Trophoblast cell (in vitro differentiated cells and primary cell): ENCODE measurements around the gene IMPDH1.

ENCODE experiments used
- DNase-seq, 2 donors: peaks; one replicate each; pipeline ENCODE4 v3.0.0-alpha.2; 2016
- H2AFZ ChIP-seq: 2 replicates; pipeline ENCODE4 v1.6.1; 2013; ENCODE audit warnings: low read length, moderate library complexity, mild to moderate bottlenecking; ENCODE audit not compliant: insufficient read depth, poor library complexity
- H2AK5ac ChIP-seq: 2 replicates; pipeline ENCODE4 v1.6.1; 2013; ENCODE audit warnings: mild to moderate bottlenecking, low read length
- H2BK120ac ChIP-seq: 2 replicates; pipeline ENCODE4 v1.6.1; 2013; ENCODE audit warnings: low read length, mild to moderate bottlenecking, moderate library complexity; ENCODE audit not compliant: insufficient read depth, poor library complexity
- H2BK12ac ChIP-seq: 2 replicates; pipeline ENCODE4 v1.6.1; 2013; ENCODE audit warnings: mild to moderate bottlenecking, low read length, moderate library complexity
- H2BK5ac ChIP-seq: 2 replicates; pipeline ENCODE4 v1.6.1; 2013; ENCODE audit warnings: low read length, low read depth, moderate library complexity, mild to moderate bottlenecking; ENCODE audit not compliant: poor library complexity
- H3K14ac ChIP-seq: 2 replicates; pipeline ENCODE4 v1.6.1; 2013; ENCODE audit warnings: mild to moderate bottlenecking, low read length
- H3K18ac ChIP-seq: 2 replicates; pipeline ENCODE4 v1.6.1; 2013; ENCODE audit warnings: mild to moderate bottlenecking, low read length
- H3K23ac ChIP-seq: 2 replicates; pipeline ENCODE4 v1.6.1; 2013; ENCODE audit warnings: low read length
- H3K27ac ChIP-seq: 2 replicates; pipeline ENCODE4 v1.5.1; 2013; ENCODE audit warnings: low read depth, mild to moderate bottlenecking, inconsistent platforms, low read length, moderate library complexity
- H3K27me3 ChIP-seq: 2 replicates; pipeline ENCODE4 v1.6.1; 2013; ENCODE audit warnings: inconsistent platforms, mild to moderate bottlenecking, low read length, moderate library complexity; ENCODE audit not compliant: insufficient read depth
- H3K36me3 ChIP-seq, 2 experiments: 1 replicate in 1 of 2; 2 replicates in 1 of 2; pipeline ENCODE4 v1.6.1; 2013; ENCODE audit warnings: low read length in 2 of 2, mild to moderate bottlenecking in 2 of 2, moderate library complexity in 1 of 2; ENCODE audit not compliant: insufficient read depth in 2 of 2, control insufficient read depth in 1 of 2
- H3K4ac ChIP-seq: 2 replicates; pipeline ENCODE4 v1.6.1; 2013; ENCODE audit warnings: low read depth, mild to moderate bottlenecking, low read length, moderate library complexity
- H3K4me1 ChIP-seq, 2 experiments: 1 replicate in 1 of 2; 2 replicates in 1 of 2; pipeline ENCODE4 v1.6.1; 2013; ENCODE audit warnings: low read length in 2 of 2, mild to moderate bottlenecking in 2 of 2, moderate library complexity in 1 of 2; ENCODE audit not compliant: insufficient read depth in 2 of 2, control insufficient read depth in 1 of 2
- H3K4me2 ChIP-seq: 2 replicates; pipeline ENCODE4 v1.6.1; 2013; ENCODE audit warnings: inconsistent platforms, mild to moderate bottlenecking, low read length, moderate library complexity
- H3K4me3 ChIP-seq: 2 replicates; pipeline ENCODE4 v1.5.1; 2013; ENCODE audit warnings: mild to moderate bottlenecking, low read depth, low read length, inconsistent platforms
- H3K79me1 ChIP-seq: one replicate; pipeline ENCODE4 v1.6.1; 2013; ENCODE audit warnings: low read length
- H3K79me2 ChIP-seq: 2 replicates; pipeline ENCODE4 v1.6.1; 2013; ENCODE audit warnings: low read length, mild to moderate bottlenecking; ENCODE audit not compliant: control insufficient read depth, insufficient read depth, poor library complexity
- H3K9ac ChIP-seq: 2 replicates; pipeline ENCODE4 v1.6.1; 2013; ENCODE audit warnings: mild to moderate bottlenecking, low read length
- H3K9me3 ChIP-seq: 2 replicates; pipeline ENCODE4 v1.6.1; 2013; ENCODE audit warnings: low read depth, mild to moderate bottlenecking, control low read depth, inconsistent platforms, low read length; ENCODE audit not compliant: insufficient read depth
- H4K12ac ChIP-seq: 2 replicates; pipeline ENCODE4 v1.6.1; 2013; ENCODE audit warnings: low read depth, mild to moderate bottlenecking, low read length, moderate library complexity
- H4K8ac ChIP-seq: 2 replicates; pipeline ENCODE4 v1.6.1; 2013; ENCODE audit warnings: low read depth, mild to moderate bottlenecking, low read length, moderate library complexity
- H4K91ac ChIP-seq: one replicate; pipeline ENCODE4 v1.6.1; 2013; ENCODE audit warnings: low read depth, mild to moderate bottlenecking, low read length, moderate library complexity
- WGBS: extraction: QIAGEN DNeasy Blood & Tissue Kit; methylation state at CpG from one replicate; pipeline ENCODE4 v1.1.7; 2013; ENCODE audit warnings: missing lambda C conversion rate; ENCODE audit not compliant: insufficient read length, insufficient coverage; ENCODE audit errors: extremely low coverage; 5-methylcytosine and 5-hydroxymethylcytosine counted together

IMPDH1 gene

DNA sequence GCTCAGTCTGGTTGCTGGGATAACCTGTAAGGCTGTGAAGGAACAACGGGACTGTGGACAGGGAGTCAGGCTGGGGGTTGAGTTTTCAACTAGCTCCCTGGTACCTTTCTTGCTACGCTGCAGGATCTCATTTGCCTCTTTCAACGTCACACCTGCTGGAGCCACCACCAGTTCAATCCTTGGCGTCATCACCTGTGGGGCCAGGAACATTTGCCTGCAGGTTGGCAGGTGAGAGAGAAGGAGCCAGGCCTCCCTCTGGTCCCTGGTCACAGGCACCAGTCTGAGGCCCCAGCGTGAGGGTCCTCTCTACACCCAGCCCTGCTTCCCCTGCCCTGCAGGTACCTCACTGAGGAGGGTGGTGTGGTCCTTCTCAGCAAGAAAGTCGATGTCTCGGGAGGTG lies 9.8 kb downstream of the IMPDH1 start:
- peaks cover 7 to 12% of the 10 kb centered on the region in 2 experiments for H3K36me3 ChIP-seq
- no peak overlapping the region for H4K91ac ChIP-seq
- H3K4me1 ChIP-seq = peaks cover 0 to 2% of the 10 kb centered on the region in 2 experiments
- no peak overlapping the region for H4K8ac ChIP-seq
- H2BK12ac ChIP-seq = no peak overlapping the region
- peaks cover 2% of the 10 kb centered on the region for H3K27me3 ChIP-seq
- H3K14ac ChIP-seq = no peak overlapping the region
- no peak overlapping the region for H3K4ac ChIP-seq
- no peak overlapping the region for H2AK5ac ChIP-seq
- no peak overlapping the region for H2BK120ac ChIP-seq
- H3K4me3 ChIP-seq = no peak overlapping the region
- no peak overlapping the region for H3K18ac ChIP-seq
- no peaks in the 10 kb centered on the region for H3K79me2 ChIP-seq
- H3K9ac ChIP-seq = no peak overlapping the region
- H3K9me3 ChIP-seq = no peaks in the 10 kb centered on the region
- no peak overlapping the region for H3K4me2 ChIP-seq
- H3K23ac ChIP-seq = no peak overlapping the region
- no peak overlapping the region for H2AFZ ChIP-seq
- no peak overlapping the region for H4K12ac ChIP-seq
- no peak overlapping the region for H3K27ac ChIP-seq
- H3K79me1 ChIP-seq = no peaks in the 10 kb centered on the region
- H2BK5ac ChIP-seq = no peak overlapping the region
- no CpG with 5 or more reads among the region's 7 CpGs for WGBS
- no peak for DNase-seq

DNA sequence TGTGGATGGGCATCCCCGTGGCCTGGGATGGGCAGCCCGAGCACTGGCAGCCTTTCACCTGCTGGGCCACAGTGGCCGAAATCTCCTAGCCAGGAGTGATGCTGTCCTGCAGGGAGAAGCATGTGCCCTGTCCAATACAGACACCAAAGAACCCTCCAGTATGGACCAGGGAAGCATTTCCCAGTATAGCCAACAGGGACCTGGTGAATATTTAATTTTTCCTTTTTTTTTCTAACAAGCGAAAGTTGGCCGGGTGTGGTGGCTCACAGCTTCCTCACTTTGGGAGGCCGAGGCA lies 11.0 kb downstream of the IMPDH1 start:
- Histone ChIP-seq H3K9ac (no peak overlapping the region), H3K79me2 (no peaks in the 10 kb centered on the region), H4K8ac (no peak overlapping the region), H4K12ac (no peak overlapping the region), H3K36me3 (peaks cover 9 to 12% of the 10 kb centered on the region in 2 experiments), H2BK12ac (no peak overlapping the region), H2BK120ac (no peak overlapping the region), H3K4me1 (no peaks in the 10 kb centered on the region), H4K91ac (no peak overlapping the region), H3K18ac (no peak overlapping the region), H3K4me2 (no peak overlapping the region), H3K4me3 (no peak overlapping the region), H2AFZ (no peak overlapping the region), H3K4ac (no peak overlapping the region), H3K27ac (no peak overlapping the region), H3K79me1 (no peaks in the 10 kb centered on the region), H2AK5ac (no peak overlapping the region), H3K14ac (no peak overlapping the region), H3K9me3 (no peaks in the 10 kb centered on the region), H3K23ac (no peak overlapping the region), H3K27me3 (no peaks in the 10 kb centered on the region), H2BK5ac (no peak overlapping the region)
- WGBS = no CpG with 5 or more reads among the region's 6 CpGs
- DNase-seq = no peak

DNA sequence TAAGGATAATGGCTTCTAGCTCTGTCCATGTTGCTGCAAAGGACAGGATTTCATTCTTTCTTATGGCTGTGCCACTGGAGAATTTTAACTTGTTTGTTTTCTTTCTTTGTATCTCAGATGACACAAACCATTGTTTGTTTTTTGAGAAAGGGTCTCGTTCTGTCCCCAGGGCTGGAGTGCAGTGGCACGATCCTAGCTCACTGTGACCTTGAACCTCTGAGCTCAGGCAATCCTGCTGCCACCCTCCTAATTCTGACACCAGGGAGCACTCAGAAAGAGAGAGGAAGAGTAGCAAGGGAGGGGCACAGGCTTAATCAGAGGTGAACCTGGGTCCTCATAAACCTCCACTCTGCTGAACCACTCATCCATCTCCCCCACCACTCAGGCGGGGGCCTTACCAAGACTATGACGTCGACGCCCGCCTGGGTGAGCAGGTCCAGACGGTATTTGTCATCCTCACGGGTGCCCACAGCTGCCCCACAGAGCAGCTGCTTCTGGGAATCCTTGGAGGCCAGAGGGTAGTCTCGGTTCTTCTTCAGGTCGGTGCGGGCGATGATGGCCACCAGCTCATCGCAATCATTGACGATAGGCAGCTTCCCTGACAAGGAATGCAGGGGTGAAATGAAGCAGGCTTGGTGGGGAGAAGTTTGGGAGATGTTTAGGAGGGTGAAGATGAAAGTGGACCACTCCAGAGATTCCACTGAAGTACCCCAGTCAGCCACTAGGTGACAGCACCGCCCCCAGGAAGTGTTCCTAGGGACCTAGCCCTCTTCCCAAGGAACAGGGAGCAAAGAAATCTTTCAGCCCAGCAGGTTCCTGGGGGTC lies 11.6 kb downstream of the IMPDH1 start:
- Histone ChIP-seq H3K79me1 (no peaks in the 10 kb centered on the region), H3K36me3 (peaks cover 9 to 12% of the 10 kb centered on the region in 2 experiments), H4K12ac (no peak overlapping the region), H4K8ac (no peak overlapping the region), H2BK12ac (no peak overlapping the region), H3K27ac (no peak overlapping the region), H3K27me3 (no peaks in the 10 kb centered on the region), H2AFZ (no peak overlapping the region), H3K9ac (no peak overlapping the region), H3K4ac (no peak overlapping the region), H2AK5ac (no peak overlapping the region), H4K91ac (no peak overlapping the region), H3K4me2 (no peak overlapping the region), H3K9me3 (no peaks in the 10 kb centered on the region), H3K14ac (no peak overlapping the region), H3K4me1 (no peaks in the 10 kb centered on the region), H3K79me2 (no peaks in the 10 kb centered on the region), H2BK5ac (no peak overlapping the region), H3K18ac (no peak overlapping the region), H3K23ac (no peak overlapping the region), H3K4me3 (no peak overlapping the region), H2BK120ac (no peak overlapping the region)
- no CpG with 5 or more reads among the region's 16 CpGs for WGBS
- DNase-seq = peak; percentile 48 to 73

DNA sequence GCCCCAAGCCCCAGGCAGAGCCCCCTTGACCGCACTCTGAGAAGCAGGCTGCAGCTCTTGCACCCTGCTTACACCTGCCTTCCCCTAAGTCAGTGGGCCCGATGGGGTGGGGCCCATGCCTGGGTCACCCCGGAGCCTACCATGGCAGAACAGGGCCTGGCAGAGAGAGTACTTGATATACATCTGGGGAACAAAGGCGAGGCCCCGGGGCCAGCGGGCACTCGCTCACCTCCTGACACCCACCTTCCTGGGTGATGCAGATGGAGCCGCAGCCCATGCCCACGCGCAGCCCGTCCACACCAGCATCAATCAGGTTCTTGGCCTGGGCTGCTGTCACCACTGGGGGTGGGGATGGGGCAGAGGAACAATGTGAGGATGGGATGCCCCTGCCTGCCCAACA lies 13.4 kb downstream of the IMPDH1 start:
- Histone ChIP-seq H4K91ac (no peak overlapping the region), H3K27ac (no peak overlapping the region), H2BK5ac (no peak overlapping the region), H4K12ac (no peak overlapping the region), H2BK12ac (no peak overlapping the region), H3K4ac (no peak overlapping the region), H3K4me1 (no peaks in the 10 kb centered on the region), H3K79me1 (no peaks in the 10 kb centered on the region), H3K23ac (no peak overlapping the region), H3K4me2 (no peak overlapping the region), H4K8ac (no peak overlapping the region), H2BK120ac (no peak overlapping the region), H3K18ac (no peak overlapping the region), H3K79me2 (no peaks in the 10 kb centered on the region), H3K14ac (no peak overlapping the region), H3K27me3 (no peaks in the 10 kb centered on the region), H3K9me3 (peaks cover 3% of the 10 kb centered on the region), H3K36me3 (peaks cover 9 to 12% of the 10 kb centered on the region in 2 experiments), H3K9ac (no peak overlapping the region), H2AFZ (no peak overlapping the region), H2AK5ac (no peak overlapping the region), H3K4me3 (no peak overlapping the region)
- WGBS = no CpG with 5 or more reads among the region's 11 CpGs
- no peak for DNase-seq
